IMR-90 (cell line): Measurements from ENCODE around the gene HERPUD1. TPM values are rescaled to one million over a fixed set of nuclear protein-coding genes. Genes with fewer than 3 reads are reported as not detected.

Source experiments
- ATAC-seq: fragments of 200-7000 bp; cut with Tn5 transposase; 2 replicates; pipeline ENCODE4 v1.9.1; 2020; ENCODE audit warnings: low read depth, mild to moderate bottlenecking, moderate library complexity
- BruUV-seq: library from RNA; stranded (reverse); fragments of 400-500 nt; replicated peaks from 2 replicates; lab custom pipeline; 2021; lab: Mats Ljungman, UMichigan
- CTCF ChIA-PET: fragments of 300-600 bp; formaldehyde crosslinking; extraction: SDS; loops from one replicate; lab custom pipeline; 2021; ENCODE audit warnings: antibody characterized with exemption; lab: Yijun Ruan, JAX
- POLR2A ChIA-PET: fragments of 300-600 bp; sonication (Branson Sonifier 250); formaldehyde crosslinking; loops from one replicate; lab custom pipeline; 2022; ENCODE audit warnings: antibody characterized with exemption; ENCODE audit not compliant: unreplicated experiment; lab: Charles Lee
- DNase-seq: peaks from one replicate; pipeline ENCODE4 v3.0.0; 2013
- H2AFZ ChIP-seq: replicated peaks from 2 replicates; pipeline ENCODE3; 2013; ENCODE audit warnings: low read length, mild to moderate bottlenecking; ENCODE audit not compliant: poor library complexity
- H2AK5ac ChIP-seq: 2 replicates; pipeline ENCODE4 v1.6.1; 2013; ENCODE audit warnings: low read depth, low read length, inconsistent platforms
- H2AK9ac ChIP-seq: replicated peaks from 2 replicates; pipeline ENCODE3; 2013; ENCODE audit warnings: mild to moderate bottlenecking, low read depth, low read length, moderate library complexity; ENCODE audit not compliant: poor library complexity
- H2BK120ac ChIP-seq: 2 replicates; pipeline ENCODE4 v1.6.1; 2013; ENCODE audit warnings: low read depth, low read length, inconsistent platforms
- H2BK15ac ChIP-seq: 3 replicates; pipeline ENCODE4 v1.6.1; 2013; ENCODE audit warnings: low read depth, low read length, inconsistent platforms
- H2BK20ac ChIP-seq: 2 replicates; pipeline ENCODE4 v1.6.1; 2013; ENCODE audit warnings: low read depth, mild to moderate bottlenecking, inconsistent platforms, low read length, moderate library complexity
- H2BK5ac ChIP-seq: 2 replicates; pipeline ENCODE4 v1.6.1; 2013; ENCODE audit warnings: mild to moderate bottlenecking, low read depth, low read length, inconsistent platforms; ENCODE audit not compliant: poor library complexity, severe bottlenecking
- H3K14ac ChIP-seq: replicated peaks from 2 replicates; pipeline ENCODE4 v1.6.1; 2013; ENCODE audit warnings: low read depth, low read length, inconsistent platforms
- H3K18ac ChIP-seq: 2 replicates; pipeline ENCODE4 v1.6.1; 2013; ENCODE audit warnings: low read depth, low read length, control low read depth
- H3K23ac ChIP-seq: 2 replicates; pipeline ENCODE4 v1.6.1; 2013; ENCODE audit warnings: low read depth, low read length, inconsistent platforms
- H3K27ac ChIP-seq: 2 replicates; pipeline ENCODE4 v1.5.1; 2013; ENCODE audit warnings: mild to moderate bottlenecking, control low read depth, low read length; ENCODE audit not compliant: insufficient read depth
- H3K27me3 ChIP-seq: 2 replicates; pipeline ENCODE4 v1.6.1; 2013; ENCODE audit warnings: low read length; ENCODE audit not compliant: control insufficient read depth, insufficient read depth
- H3K36me3 ChIP-seq: 2 replicates; pipeline ENCODE4 v1.6.1; 2013; ENCODE audit warnings: low read length, mixed read lengths; ENCODE audit not compliant: control insufficient read depth, insufficient read depth
- H3K4ac ChIP-seq: 2 replicates; pipeline ENCODE4 v1.6.1; 2013; ENCODE audit warnings: low read depth, low read length, inconsistent platforms
- H3K4me1 ChIP-seq: 2 replicates; pipeline ENCODE4 v1.6.1; 2013; ENCODE audit warnings: low read length, mixed read lengths; ENCODE audit not compliant: control insufficient read depth, insufficient read depth
- H3K4me2 ChIP-seq: 2 replicates; pipeline ENCODE4 v1.6.1; 2013; ENCODE audit warnings: low read depth, mild to moderate bottlenecking, control low read depth, low read length, moderate library complexity
- H3K4me3 ChIP-seq: 2 replicates; pipeline ENCODE4 v1.5.1; 2013; ENCODE audit warnings: low read depth, mild to moderate bottlenecking, control low read depth, low read length, moderate library complexity; ENCODE audit not compliant: insufficient read depth
- H3K56ac ChIP-seq: 2 replicates; pipeline ENCODE4 v1.6.1; 2013; ENCODE audit warnings: low read length, inconsistent platforms; ENCODE audit not compliant: insufficient read depth; ENCODE audit errors: extremely low read depth
- H3K79me1 ChIP-seq, 2 experiments: 2 replicates each; pipeline ENCODE4 v1.6.1; 2013; ENCODE audit warnings: low read length in 2 of 2, inconsistent platforms in 1 of 2, low read depth in 1 of 2
- H3K9ac ChIP-seq: 2 replicates; pipeline ENCODE4 v1.6.1; 2013; ENCODE audit warnings: low read depth, low read length, control low read depth
- H3K9me1 ChIP-seq: 2 replicates; pipeline ENCODE4 v1.6.1; 2013; ENCODE audit warnings: low read length, inconsistent platforms; ENCODE audit not compliant: insufficient read depth
- H3K9me3 ChIP-seq: 2 replicates; pipeline ENCODE4 v1.6.1; 2013; ENCODE audit warnings: low read length; ENCODE audit not compliant: control insufficient read depth, insufficient read depth
- H4K20me1 ChIP-seq: 2 replicates; pipeline ENCODE4 v1.6.1; 2013; ENCODE audit warnings: low read length, inconsistent platforms; ENCODE audit not compliant: insufficient read depth
- H4K5ac ChIP-seq: 2 replicates; pipeline ENCODE4 v1.6.1; 2013; ENCODE audit warnings: mild to moderate bottlenecking, low read depth, low read length, control low read depth
- H4K8ac ChIP-seq, 2 experiments: 2 replicates each; pipeline ENCODE4 v1.6.1; 2013; ENCODE audit warnings: low read depth in 2 of 2, low read length in 2 of 2, control low read depth in 1 of 2, inconsistent platforms in 1 of 2
- H4K91ac ChIP-seq: 2 replicates; pipeline ENCODE4 v1.6.1; 2013; ENCODE audit warnings: low read depth, low read length, inconsistent platforms; ENCODE audit not compliant: insufficient read depth
- BHLHE40 ChIP-seq: fragments of 150-350 bp; IDR thresholded peaks from 2 replicates; pipeline ENCODE4 v1.6.1; 2016; ENCODE audit warnings: mild to moderate bottlenecking, low read depth, low read length
- POLR2A ChIP-seq: IDR thresholded peaks from 2 replicates; pipeline ENCODE4 v1.6.1; 2012; ENCODE audit warnings: mild to moderate bottlenecking, low read depth, low read length
- WGBS, 2 experiments: methylation state at CpG; one replicate each; pipeline versions ENCODE4 v1.1.5 to v1.1.7; 2013; ENCODE audit warnings: missing lambda C conversion rate in 2 of 2; ENCODE audit not compliant: insufficient read length in 1 of 2; ENCODE audit errors: extremely low coverage in 2 of 2; 5-methylcytosine and 5-hydroxymethylcytosine counted together
- dilution Hi-C: fragments of 300-500 bp; cut with HindIII; formaldehyde crosslinking; loops from one replicate; pipeline ENCODE4 v1.14.3; 2018; ENCODE audit warnings: low sequenced_read_pairs; ENCODE audit not compliant: unreplicated experiment
- in situ Hi-C: fragments of 300-500 bp; cut with MboI; formaldehyde crosslinking; loops from 3 replicates; pipeline ENCODE4 v1.14.3; 2019; ENCODE audit warnings: low sequenced_read_pairs, inconsistent platforms, mixed read lengths
- intact Hi-C: fragments of 100-400 bp; cut with micrococcal nuclease; formaldehyde crosslinking; loops from 2 replicates; pipeline ENCODE4 v1.10.0; 2022
- polyA plus RNA-seq, 3 experiments: library from polyadenylated mRNA; depleted of rRNA; stranded (reverse); fragments of >200 nt; gene quantifications; 2 replicates each; pipeline ENCODE4 v1.2.3, GENCODE V29; 2012; ENCODE audit warnings: low replicate concordance in 1 of 3
- total RNA-seq: library from RNA; depleted of rRNA; stranded (reverse); fragments of >200 nt; gene quantifications from 2 replicates; pipeline ENCODE4 v1.2.3, GENCODE V29; 2012

The HERPUD1 gene
- total and polyA plus RNA-seq, 2 of the 4 experiments (the other 2 are of a cell fraction) = 130 to 148 TPM

- H3K27ac ChIP-seq = no peak overlapping the region
- peak; percentile 15; the same call in 1 of the 2 replicates for TF ChIP-seq POLR2A
- no peak for TF ChIP-seq BHLHE40
- H3K4ac ChIP-seq = no peak overlapping the region
- H4K91ac ChIP-seq = no peak overlapping the region
- no peaks in the 10 kb centered on the region for H3K27me3 ChIP-seq
- H2BK20ac ChIP-seq = no peak overlapping the region
- H3K9me1 ChIP-seq = peaks cover 6% of the 10 kb centered on the region; the same call in 1 of the 2 replicates
- no peak overlapping the region for H2AK5ac ChIP-seq
- no peak overlapping the region for H3K4me2 ChIP-seq
- H4K20me1 ChIP-seq = peaks cover 33% of the 10 kb centered on the region
- peaks cover 4% of the 10 kb centered on the region for H3K4me1 ChIP-seq
- ChIA-PET POLR2A (no interaction called here), CTCF (no interaction called here)
- H2BK120ac ChIP-seq = no peak overlapping the region
- H3K9ac ChIP-seq = no peak overlapping the region
- in situ Hi-C loops (no loop called here), intact Hi-C loops (no loop called here), dilution Hi-C loops (no loop called here)
- H4K8ac ChIP-seq = no peak overlapping the region
- no peak overlapping the region for H3K4me3 ChIP-seq
- H2AK9ac ChIP-seq = no peak overlapping the region
- H4K5ac ChIP-seq = no peak overlapping the region
- 100% methylated on average over 2 of the region's 6 CpGs; no CpG with 5 or more reads in 1 of the 2 experiments for WGBS, 2 experiments
- H3K9me3 ChIP-seq = no peaks in the 10 kb centered on the region
- H3K56ac ChIP-seq = no peak overlapping the region
- H2AFZ ChIP-seq = no peak overlapping the region
- BruUV-seq = no TSS peak
- H3K14ac ChIP-seq = no peak overlapping the region
- H3K79me1 ChIP-seq = peaks cover 0 to 11% of the 10 kb centered on the region in 2 experiments; a peak in 3 of 4 replicates
- H3K23ac ChIP-seq = no peak overlapping the region
- ATAC-seq = no peak
- no peak overlapping the region for H2BK5ac ChIP-seq
- H3K36me3 ChIP-seq = peaks cover 16% of the 10 kb centered on the region
- H3K18ac ChIP-seq = no peak overlapping the region
- H2BK15ac ChIP-seq = no peak overlapping the region
- DNase-seq = no peak
Observed at GRCh38 chr16:56948234-56948633, 16.3 kb downstream of the HERPUD1 start.
